Neural cell (in vitro differentiated cells): ENCODE measurements around the gene MYBBP1A. TPM values are rescaled to one million over a fixed set of nuclear protein-coding genes. Genes with fewer than 3 reads are reported as not detected.

ENCODE experiments used
- H2AFZ ChIP-seq: fragments of 200-600, 300-800 bp; sonication (generic), shearing (Covaris generic); 2 replicates; pipeline ENCODE4 v1.6.0; 2014; ENCODE audit warnings: low read depth, mild to moderate bottlenecking, antibody characterized with exemption, low read length, moderate library complexity
- H3F3A ChIP-seq: fragments of 200-600 bp; shearing (Covaris generic); 2 replicates; pipeline ENCODE4 v1.6.1; 2016; ENCODE audit warnings: mild to moderate bottlenecking, moderate library complexity, mixed read lengths, antibody characterized with exemption, low read length; ENCODE audit not compliant: insufficient read depth, poor library complexity, severe bottlenecking
- H3K27ac ChIP-seq: fragments of 200-600, 300-800 bp; sonication (generic), shearing (Covaris generic); 2 replicates; pipeline ENCODE4 v1.5.1; 2014; ENCODE audit warnings: mild to moderate bottlenecking, low read length, moderate library complexity
- H3K27me3 ChIP-seq: fragments of 300-800, 200-600 bp; sonication (generic), shearing (Covaris generic); 2 replicates; pipeline ENCODE4 v1.6.0; 2014; ENCODE audit warnings: mild to moderate bottlenecking, low read depth, low read length, moderate library complexity; ENCODE audit not compliant: insufficient read depth
- H3K36me3 ChIP-seq: fragments of 300-800, 200-600 bp; sonication (generic), shearing (Covaris generic); 2 replicates; pipeline ENCODE4 v1.5.1; 2014; ENCODE audit warnings: mild to moderate bottlenecking, antibody characterized with exemption, low read length, moderate library complexity; ENCODE audit not compliant: insufficient read depth
- H3K4me2 ChIP-seq: fragments of 300-800, 200-600 bp; sonication (generic), shearing (Covaris generic); 2 replicates; pipeline ENCODE4 v1.6.0; 2014; ENCODE audit warnings: mild to moderate bottlenecking, low read length
- H3K4me3 ChIP-seq: fragments of 300-800, 200-600 bp; sonication (generic), shearing (Covaris generic); 2 replicates; pipeline ENCODE4 v1.5.1; 2014; ENCODE audit warnings: mild to moderate bottlenecking, low read length, moderate library complexity
- H3K79me2 ChIP-seq: fragments of 200-600 bp; shearing (Covaris generic); replicated peaks from 2 replicates; pipeline ENCODE4 v1.6.0; 2014; ENCODE audit warnings: mild to moderate bottlenecking, low read length, moderate library complexity; ENCODE audit not compliant: insufficient read depth
- H3K9ac ChIP-seq: fragments of 300-800, 200-600 bp; sonication (generic), shearing (Covaris generic); 2 replicates; pipeline ENCODE4 v1.6.1; 2016; ENCODE audit warnings: mild to moderate bottlenecking, low read length, mixed read lengths
- H3K9me2 ChIP-seq: fragments of 200-600 bp; shearing (Covaris generic); 2 replicates; pipeline ENCODE4 v1.6.1; 2016; ENCODE audit warnings: mild to moderate bottlenecking, low read length, mixed read lengths; ENCODE audit not compliant: insufficient read depth
- H3K9me3 ChIP-seq: fragments of 200-600, 300-800 bp; sonication (generic), shearing (Covaris generic); 2 replicates; pipeline ENCODE4 v1.6.1; 2016; ENCODE audit warnings: mild to moderate bottlenecking, mixed run types, low read length, moderate library complexity, mixed read lengths
- H4K20me1 ChIP-seq: fragments of 200-600 bp; shearing (Covaris generic); 2 replicates; pipeline ENCODE4 v1.6.1; 2016; ENCODE audit warnings: mild to moderate bottlenecking, mixed run types; ENCODE audit not compliant: insufficient read depth
- CTCF ChIP-seq: fragments of 450-650 bp; IDR thresholded peaks from 2 replicates; pipeline ENCODE4 v1.5.1; 2014; ENCODE audit warnings: antibody characterized with exemption, mild to moderate bottlenecking, moderate library complexity; ENCODE audit not compliant: poor library complexity, severe bottlenecking
- EP300 ChIP-seq: fragments of 450-650 bp; conservative IDR thresholded peaks from 2 replicates; pipeline ENCODE4 v1.6.1; 2014; ENCODE audit warnings: antibody characterized with exemption, mild to moderate bottlenecking, moderate library complexity; ENCODE audit not compliant: poor library complexity, severe bottlenecking
- EZH2 ChIP-seq: fragments of 200-600, 300-800 bp; shearing (Covaris generic), sonication (generic); IDR thresholded peaks from 2 replicates; pipeline ENCODE4 v1.6.1; 2014; ENCODE audit warnings: antibody characterized with exemption, low read length, borderline replicate concordance, mild to moderate bottlenecking; ENCODE audit not compliant: insufficient read depth, poor library complexity, severe bottlenecking
- MXI1 ChIP-seq: fragments of 450-650 bp; conservative IDR thresholded peaks from 2 replicates; pipeline ENCODE4 v1.6.1; 2014; ENCODE audit warnings: antibody characterized with exemption, mild to moderate bottlenecking; ENCODE audit not compliant: poor library complexity, severe bottlenecking
- POLR2AphosphoS5 ChIP-seq: IDR thresholded peaks from 2 replicates; pipeline ENCODE4 v1.6.1; 2012
- RAD21 ChIP-seq: fragments of 450-650 bp; conservative IDR thresholded peaks from 2 replicates; pipeline ENCODE4 v1.6.1; 2014; ENCODE audit warnings: antibody characterized with exemption, mild to moderate bottlenecking, moderate library complexity
- REST ChIP-seq: IDR thresholded peaks from 2 replicates; pipeline ENCODE4 v1.6.1; 2012; ENCODE audit warnings: borderline replicate concordance
- SMC3 ChIP-seq: fragments of 450-650 bp; conservative IDR thresholded peaks from 2 replicates; pipeline ENCODE4 v1.6.1; 2014; ENCODE audit warnings: antibody characterized with exemption, mild to moderate bottlenecking, moderate library complexity; ENCODE audit not compliant: poor library complexity
- TAF1 ChIP-seq: IDR thresholded peaks from 2 replicates; pipeline ENCODE4 v1.6.1; 2012; ENCODE audit warnings: low read depth
- polyA plus RNA-seq: library from polyadenylated mRNA; depleted of rRNA; stranded (reverse); fragments of >200 nt; gene quantifications from 2 replicates; pipeline ENCODE4 v1.2.3, GENCODE V29; 2014

MYBBP1A gene
- polyA plus RNA-seq, 1 donor from 2014 or later: 15.6 TPM

DNA sequence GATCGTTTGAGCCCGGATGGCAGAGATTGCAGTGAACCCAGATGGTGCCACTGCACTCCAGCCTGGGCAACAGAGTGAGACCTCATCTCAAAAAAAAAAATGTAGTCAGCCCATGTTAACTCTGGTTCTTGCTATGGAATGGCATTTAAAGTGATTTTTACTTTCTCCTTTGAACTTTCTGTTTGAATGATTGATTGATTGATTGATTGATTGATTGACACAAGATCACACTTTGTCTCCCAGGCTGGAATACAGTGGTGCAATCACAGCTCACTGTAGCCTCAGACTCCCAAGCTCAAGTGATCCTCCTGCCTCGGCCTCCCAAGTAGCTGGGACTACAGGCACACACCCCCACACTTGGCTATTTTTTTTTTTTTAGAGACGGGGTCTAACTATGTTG lies 46.1 kb upstream of the MYBBP1A start:
- TF ChIP-seq REST (no peak), CTCF (no peak), RAD21 (no peak), TAF1 (no peak), EP300 (no peak), POLR2AphosphoS5 (no peak), MXI1 (no peak), SMC3 (no peak), EZH2 (no peak)
- no peaks in the 10 kb centered on the region for H3K9me2 ChIP-seq
- H3K79me2 ChIP-seq: no peaks in the 10 kb centered on the region
- no peaks in the 10 kb centered on the region for H3K9me3 ChIP-seq
- H3F3A ChIP-seq: no peaks in the 10 kb centered on the region
- H3K4me2 ChIP-seq: no peak overlapping the region
- H3K36me3 ChIP-seq: no peaks in the 10 kb centered on the region
- no peaks in the 10 kb centered on the region for H3K27me3 ChIP-seq
- H3K9ac ChIP-seq: no peak overlapping the region
- H3K27ac ChIP-seq: no peak overlapping the region
- H2AFZ ChIP-seq: no peak overlapping the region
- H4K20me1 ChIP-seq: no peaks in the 10 kb centered on the region
- no peak overlapping the region for H3K4me3 ChIP-seq

- Histone ChIP-seq H3F3A (no peaks in the 10 kb centered on the region), H3K36me3 (no peaks in the 10 kb centered on the region), H4K20me1 (no peaks in the 10 kb centered on the region), H3K4me2 (no peak overlapping the region), H2AFZ (no peak overlapping the region), H3K9ac (no peak overlapping the region), H3K79me2 (no peaks in the 10 kb centered on the region), H3K9me2 (no peaks in the 10 kb centered on the region), H3K27me3 (no peaks in the 10 kb centered on the region), H3K9me3 (no peaks in the 10 kb centered on the region), H3K4me3 (no peak overlapping the region), H3K27ac (no peak overlapping the region)
- no peak for TF ChIP-seq POLR2AphosphoS5
- no peak for TF ChIP-seq SMC3
- TF ChIP-seq RAD21: no peak
- TF ChIP-seq REST: no peak
Observed at GRCh38 chr17:4600563-4600962, 45.4 kb upstream of the MYBBP1A start.
